GM19240 (cell line): ENCODE measurements around the gene VPS13C.

Experiments used
- DNase-seq: peaks from one replicate; pipeline ENCODE4 v3.0.0; 2011; ENCODE audit warnings: low spot score; ENCODE audit not compliant: insufficient read length

Gene VPS13C

DNA sequence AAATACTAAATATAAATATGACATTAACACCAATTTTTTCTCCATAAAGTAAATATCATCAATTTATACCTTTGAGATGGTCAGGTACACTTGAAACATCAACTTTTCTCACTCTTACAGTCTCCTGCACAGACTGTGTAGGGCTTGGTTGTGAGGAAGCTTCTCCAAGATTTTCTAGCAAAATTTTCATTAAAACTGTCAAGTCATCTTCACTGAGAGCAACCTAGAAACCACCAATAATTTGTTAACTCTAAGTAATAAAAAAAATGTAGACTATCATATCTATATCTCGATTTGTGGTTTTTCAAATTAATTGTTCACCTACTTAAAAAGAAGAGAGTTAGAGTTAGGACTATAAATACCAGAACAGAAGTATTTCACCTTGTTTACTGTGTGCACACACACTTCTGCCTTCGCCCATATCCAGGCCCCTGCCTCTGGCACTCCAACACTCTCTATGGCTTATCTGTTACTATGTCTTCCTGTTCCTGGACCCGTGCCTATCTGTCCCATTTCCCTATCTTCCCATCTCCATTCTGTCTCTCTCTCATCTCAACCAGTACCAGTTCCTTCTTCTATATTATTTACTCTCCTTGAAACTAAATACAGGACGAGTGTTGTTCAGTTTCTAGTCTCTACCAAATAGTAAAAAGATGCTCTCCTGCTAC is 123.6 kb downstream of the VPS13C start:
- no peak for DNase-seq

GRCh38 chr15:61935493-61935892 is 124.8 kb downstream of the VPS13C start:
- DNase-seq: no peak

DNA sequence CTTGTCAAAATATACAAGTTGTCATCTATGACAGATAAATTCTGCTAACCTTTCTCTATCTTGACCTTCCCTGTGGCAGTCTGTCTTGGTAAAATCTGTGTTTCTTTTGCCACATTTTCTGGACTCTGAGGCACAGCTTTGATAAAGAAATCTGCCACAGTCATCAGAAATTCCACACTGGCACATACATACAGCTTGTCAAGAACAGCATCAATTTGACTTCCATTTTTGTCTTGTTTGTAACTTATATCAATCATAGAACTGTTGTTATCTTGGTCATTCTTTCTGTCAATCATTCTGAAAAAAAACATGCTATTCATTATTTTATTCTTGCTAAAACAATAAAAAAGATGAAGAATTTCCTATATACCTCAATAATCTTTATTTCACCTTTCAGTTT is 130.8 kb downstream of the VPS13C start:
- no peak for DNase-seq

DNA sequence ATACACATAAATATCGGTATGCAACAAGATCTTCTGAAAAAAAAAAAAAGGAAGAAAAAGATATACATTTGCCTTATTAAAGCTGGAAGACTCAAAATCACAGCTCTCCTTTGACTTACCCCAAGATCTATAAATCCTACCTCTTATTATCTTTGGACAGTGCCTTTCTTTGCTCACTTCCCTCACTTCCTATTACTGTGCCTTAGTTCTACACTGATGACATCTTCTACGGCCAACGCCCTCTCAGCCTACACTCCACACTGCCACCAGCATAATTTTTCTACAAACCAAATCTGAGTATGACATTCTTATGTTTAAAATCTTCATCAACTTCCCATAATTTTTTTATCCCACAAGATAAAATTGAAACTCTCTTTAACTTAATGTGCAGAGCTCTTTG is 137.1 kb downstream of the VPS13C start:
- no peak for DNase-seq

DNA sequence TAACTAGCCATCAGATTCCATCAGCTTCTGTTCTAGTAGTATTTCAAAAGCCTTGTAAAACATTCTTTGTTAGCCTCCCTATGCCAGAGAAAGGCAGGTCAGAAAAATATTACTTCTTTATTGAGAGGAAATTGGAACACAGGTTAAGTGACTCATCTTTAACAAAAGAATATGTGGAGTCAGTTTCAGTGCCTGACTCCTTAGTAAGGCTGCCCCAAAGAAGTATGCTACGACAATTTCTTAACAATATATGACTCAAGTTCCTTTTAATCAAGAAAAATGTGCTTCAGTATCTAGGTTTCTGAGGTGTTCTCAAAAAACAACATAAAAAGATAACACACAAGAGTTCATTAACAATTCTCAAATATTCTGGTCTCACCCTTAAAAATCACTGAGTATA is 139.2 kb downstream of the VPS13C start:
- DNase-seq: no peak

DNA sequence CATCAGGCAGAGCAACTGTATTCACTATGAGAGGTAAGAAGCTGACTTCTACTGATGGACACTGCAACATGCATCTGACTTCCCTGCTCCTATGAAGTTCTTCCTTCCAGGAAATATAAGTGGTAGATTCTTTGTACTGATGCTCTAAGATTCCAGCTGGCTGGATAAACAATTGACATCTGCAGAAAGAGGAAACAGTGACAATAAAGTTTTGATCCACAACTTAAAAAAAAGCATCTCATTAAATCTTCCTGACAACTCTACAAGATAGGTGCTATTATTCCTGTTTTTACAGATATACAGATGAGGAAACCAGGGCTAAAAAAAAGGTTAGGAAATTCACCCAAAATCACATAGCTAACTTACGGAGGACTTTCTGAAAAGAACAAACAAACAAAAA is 142.8 kb downstream of the VPS13C start:
- DNase-seq: no peak

DNA sequence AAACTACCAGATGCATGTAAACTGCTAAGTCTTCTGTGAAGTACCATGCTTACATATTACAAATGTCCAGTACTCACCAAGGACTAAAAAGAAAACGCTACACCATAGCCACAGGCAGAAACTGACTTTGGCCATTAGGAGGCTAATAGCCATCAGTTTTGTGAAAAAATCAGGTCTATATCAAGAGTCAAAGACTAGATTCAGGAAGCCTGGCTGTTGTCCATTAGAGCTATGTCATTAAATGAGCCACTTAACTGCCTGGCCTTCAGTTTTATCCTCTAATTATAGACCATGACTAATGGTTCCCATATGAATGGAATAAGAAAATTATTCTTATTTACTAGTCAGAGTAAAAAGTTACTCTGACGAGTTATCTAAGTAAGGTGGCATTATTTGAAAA is 144.1 kb downstream of the VPS13C start:
- DNase-seq: no peak

GRCh38 chr15:61915640-61916039 is 144.6 kb downstream of the VPS13C start:
- DNase-seq: no peak

DNA sequence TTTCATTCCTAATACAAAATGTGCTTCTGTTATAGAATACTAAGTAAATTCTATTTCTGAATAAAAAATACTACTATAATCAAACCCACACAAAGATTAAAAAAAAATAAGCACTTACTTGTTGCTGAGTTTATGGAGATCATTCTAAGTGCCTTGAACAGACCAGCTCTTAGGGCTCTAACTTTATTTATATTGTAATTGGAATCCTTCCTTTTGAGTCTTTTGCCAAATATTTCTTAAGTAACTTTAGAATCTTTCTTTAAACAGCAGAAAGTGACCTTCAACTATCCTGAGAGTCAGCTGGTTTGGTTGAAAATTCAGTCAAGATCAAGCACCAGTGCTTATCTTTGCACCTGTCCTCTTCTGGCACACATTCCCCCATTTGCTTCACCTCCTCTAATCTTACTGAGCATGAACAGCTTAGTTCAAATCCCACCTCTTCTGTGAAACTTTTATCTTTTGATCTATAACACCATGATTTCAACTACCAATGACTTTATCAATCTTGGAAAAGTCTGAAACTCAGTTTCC is 149.3 kb downstream of the VPS13C start:
- no peak for DNase-seq

GRCh38 chr15:61908241-61908640 is 152.0 kb downstream of the VPS13C start:
- no peak for DNase-seq

DNA sequence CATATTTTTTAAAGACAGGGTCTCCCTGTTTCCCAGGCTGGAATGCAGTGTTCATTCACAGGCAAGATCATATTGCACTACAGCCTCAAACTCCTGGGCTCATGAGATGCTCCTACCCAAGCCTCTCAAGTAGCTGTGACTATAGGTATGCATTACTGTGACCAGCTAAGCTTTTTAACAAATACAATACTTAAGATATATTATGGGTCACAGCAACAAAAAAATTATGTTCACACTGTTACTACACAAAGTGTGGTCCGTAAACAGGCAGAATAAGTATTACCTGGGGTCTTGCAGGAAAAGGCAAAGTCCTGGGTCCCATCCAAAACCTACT is 152.5 kb downstream of the VPS13C start:
- DNase-seq: no peak

- DNase-seq: no peak
Observed at GRCh38 chr15:61906961-61907752, 153.1 kb downstream of the VPS13C start.

GRCh38 chr15:61893146-61893545 is 167.1 kb downstream of the VPS13C start:
- no peak for DNase-seq

DNA sequence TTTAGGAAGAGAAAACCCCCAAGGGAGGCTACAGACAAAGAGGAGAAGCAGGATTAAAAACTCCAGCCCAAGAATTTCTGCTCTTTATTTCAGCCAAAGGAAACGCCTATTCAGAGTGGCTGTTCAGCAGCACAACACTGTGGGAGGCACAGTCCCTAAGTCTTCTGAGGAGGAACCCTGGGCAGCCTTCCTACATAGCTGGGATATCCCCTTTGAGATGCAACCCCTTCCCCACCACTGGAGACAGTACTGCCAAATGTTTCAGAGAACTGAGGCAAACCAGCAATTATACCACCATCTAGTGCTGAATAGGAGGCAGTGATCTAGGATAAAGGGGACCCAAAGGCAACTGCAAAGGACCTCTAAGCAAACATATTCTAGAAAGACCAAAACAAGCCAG is 168.1 kb downstream of the VPS13C start:
- DNase-seq: no peak

DNA sequence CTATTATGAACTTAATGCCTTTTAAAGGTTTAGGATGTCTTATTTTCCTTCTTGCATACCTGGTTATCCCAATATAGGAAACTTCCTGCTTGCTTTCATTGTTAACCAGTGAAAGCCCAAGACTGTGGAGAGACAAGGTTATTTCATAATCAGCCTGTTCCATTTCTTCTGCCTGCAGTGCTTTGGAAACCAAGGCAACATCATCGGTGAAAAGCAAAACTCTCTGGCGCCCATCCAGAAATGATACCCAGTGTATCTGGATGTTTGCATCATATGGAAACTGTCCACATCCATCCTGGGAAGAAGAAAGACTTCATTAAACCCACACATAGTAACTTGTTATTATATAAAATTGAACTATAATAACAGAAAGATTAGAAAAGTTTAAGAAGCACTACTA is 170.1 kb downstream of the VPS13C start:
- no peak for DNase-seq

GRCh38 chr15:61889706-61890105 is 170.5 kb downstream of the VPS13C start:
- DNase-seq: no peak

DNA sequence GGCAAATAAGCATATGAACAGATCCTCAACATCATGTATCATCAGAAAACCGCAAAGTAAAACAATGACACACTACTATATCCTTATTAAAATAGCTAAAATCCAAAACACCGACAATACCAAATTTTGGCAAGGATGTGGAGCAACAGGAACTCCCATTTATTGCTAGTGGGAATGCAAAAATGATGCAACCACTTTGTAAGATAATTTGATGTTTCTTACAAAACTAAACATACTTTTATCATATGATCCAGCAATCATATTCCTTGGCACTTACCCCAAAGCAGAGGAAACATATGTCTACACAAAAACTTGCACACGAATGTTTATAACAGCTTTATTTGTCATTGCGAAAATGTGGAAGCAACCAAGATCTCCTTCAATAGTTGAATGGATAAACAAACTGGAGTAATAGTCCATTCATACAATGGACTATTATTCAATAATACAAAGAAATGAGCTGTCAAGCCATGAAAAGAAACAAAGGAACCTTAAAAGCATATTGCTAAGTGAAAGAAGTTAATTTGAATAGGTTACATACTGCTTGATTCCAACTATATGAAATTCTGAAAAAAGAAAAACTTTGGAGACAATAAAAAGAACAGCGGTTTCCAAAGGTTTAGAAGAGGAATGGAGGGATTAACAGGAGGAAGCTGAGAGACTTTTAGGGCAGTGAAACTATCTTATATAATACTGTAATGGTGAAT is 172.0 kb downstream of the VPS13C start:
- no peak for DNase-seq

DNA sequence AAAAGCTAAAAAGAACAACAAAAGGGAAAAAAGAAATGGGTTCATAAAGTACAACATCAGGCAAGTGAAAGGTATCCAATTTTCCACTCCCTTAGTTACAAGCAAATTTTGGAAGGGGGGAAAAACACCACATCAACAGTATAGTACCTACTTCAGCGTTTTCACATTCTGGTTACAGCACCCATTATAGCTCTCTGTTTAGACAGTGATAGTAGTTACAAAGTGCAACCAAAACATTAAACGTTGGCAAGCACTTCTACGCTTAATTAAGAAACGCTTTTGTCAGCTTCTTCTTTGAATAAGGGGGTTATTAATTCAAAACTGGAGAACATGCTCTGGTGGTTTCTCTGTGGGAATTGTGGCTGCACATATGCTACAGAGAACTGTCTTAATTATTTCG is 180.2 kb downstream of the VPS13C start:
- DNase-seq: no peak

DNA sequence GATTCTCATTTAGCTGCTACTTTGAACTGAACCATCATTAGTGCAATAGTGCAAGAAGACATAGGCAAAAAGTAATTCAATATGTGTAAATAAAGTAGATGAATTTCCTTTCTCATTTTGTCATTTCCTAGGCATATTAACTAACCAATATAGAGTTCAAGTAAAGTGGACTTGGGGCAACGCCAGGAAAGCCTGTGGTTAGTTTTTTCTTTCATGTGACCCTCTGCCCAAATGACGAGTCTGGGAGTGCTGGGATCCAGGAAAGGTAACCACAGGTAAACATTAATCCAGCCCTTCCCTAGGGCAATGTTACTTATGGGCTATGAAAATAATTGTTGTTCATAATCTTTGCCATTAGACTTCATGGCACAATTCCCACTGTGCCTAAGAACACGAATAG is 181.0 kb downstream of the VPS13C start:
- no peak for DNase-seq

DNA sequence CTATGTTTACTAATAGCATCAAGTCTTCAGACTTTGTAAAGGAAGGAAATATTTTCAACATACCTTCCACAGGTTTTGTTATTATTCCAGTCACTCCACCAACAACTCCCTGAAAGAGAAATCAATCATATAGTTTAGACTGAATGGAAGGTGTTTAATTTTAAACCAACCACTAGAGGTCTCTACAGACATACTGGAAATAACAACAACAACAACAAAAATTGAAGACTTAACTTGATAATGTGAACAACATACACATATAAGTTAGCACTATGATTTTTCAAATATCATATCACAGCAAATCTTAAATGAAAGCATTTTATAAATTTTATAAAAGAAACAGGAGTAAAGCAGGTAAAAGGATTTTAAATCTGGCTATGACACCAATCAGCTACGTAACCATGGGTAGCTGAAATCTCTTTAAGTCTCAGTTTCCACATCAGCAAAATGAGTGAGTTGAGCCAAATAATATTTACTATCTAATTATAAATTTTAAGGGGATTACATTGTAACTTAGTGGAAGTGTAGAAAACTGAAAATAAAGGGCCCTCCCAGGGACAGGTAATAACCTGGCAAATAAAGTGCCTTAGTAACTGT is 188.2 kb downstream of the VPS13C start:
- DNase-seq: no peak

DNA sequence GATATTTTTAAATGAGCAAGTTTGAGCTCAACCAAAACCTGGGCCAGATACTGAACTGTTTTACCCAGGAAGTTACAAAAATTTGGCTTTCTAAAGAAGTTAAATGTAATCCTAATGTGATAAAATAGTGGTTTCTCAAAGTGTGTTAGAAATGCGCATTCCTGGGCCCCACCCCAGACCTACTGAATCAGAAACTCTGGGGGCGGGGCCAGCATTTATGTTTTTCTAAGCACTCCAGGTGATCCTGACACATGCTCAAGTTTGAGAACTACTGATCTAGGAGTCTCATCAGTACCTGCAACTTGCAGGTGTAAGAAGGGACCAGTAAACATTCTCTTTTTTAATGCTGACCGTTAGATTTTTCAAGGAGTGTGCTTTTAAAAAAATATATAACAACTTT is 190.6 kb downstream of the VPS13C start:
- no peak for DNase-seq

GRCh38 chr15:61861962-61862361 is 198.3 kb downstream of the VPS13C start:
- no peak for DNase-seq
